Spleen (tissue), 11 donors: ENCODE measurements around the gene LRRC75A. TPM values are rescaled to one million over a fixed set of nuclear protein-coding genes. Genes with fewer than 3 reads are reported as not detected.

Experiments used
- DNase-seq: peaks from one replicate; pipeline ENCODE4 v3.0.0-alpha.2; 2020
- H3K27ac ChIP-seq, 8 donors: fragments of 200-600 bp; sonication (generic) in 7 of 8; 1 replicate in 4 of 8; 2 replicates in 4 of 8; pipeline versions ENCODE4 v1.5.0 to v1.8.0; 2016 to 2021; ENCODE audit warnings: inconsistent platforms in 4 of 8, mild to moderate bottlenecking in 4 of 8, moderate library complexity in 1 of 8
- H3K27me3 ChIP-seq, 7 donors: fragments of 200-600 bp; sonication (generic) in 6 of 7; replicated peaks in 1 of 7; 1 replicate in 4 of 7; 2 replicates in 3 of 7; pipeline versions ENCODE4 v1.5.0 to v1.8.0; 2016 to 2021; ENCODE audit warnings: inconsistent platforms in 3 of 7, mild to moderate bottlenecking in 1 of 7
- H3K36me3 ChIP-seq, 6 donors: fragments of 200-600 bp; sonication (generic) in 5 of 6; 1 replicate in 4 of 6; 2 replicates in 2 of 6; pipeline versions ENCODE4 v1.5.0 to v1.8.0; 2016 to 2021; ENCODE audit warnings: inconsistent platforms in 2 of 6
- H3K4me1 ChIP-seq, 6 donors: fragments of 200-600 bp; sonication (generic) in 5 of 6; 1 replicate in 3 of 6; 2 replicates in 3 of 6; pipeline versions ENCODE4 v1.5.0 to v1.8.0; 2016 to 2021; ENCODE audit warnings: inconsistent platforms in 3 of 6
- H3K4me3 ChIP-seq, 8 donors: fragments of 200-600 bp; sonication (generic) in 7 of 8; 1 replicate in 4 of 8; 2 replicates in 4 of 8; pipeline versions ENCODE4 v1.5.0 to v1.8.0; 2016 to 2021; ENCODE audit warnings: inconsistent platforms in 4 of 8, mild to moderate bottlenecking in 4 of 8, moderate library complexity in 2 of 8
- H3K9me3 ChIP-seq, 8 donors: fragments of 200-600 bp; sonication (generic) in 7 of 8; 1 replicate in 4 of 8; 2 replicates in 4 of 8; pipeline versions ENCODE4 v1.5.0 to v1.8.0; 2016 to 2021; ENCODE audit warnings: inconsistent platforms in 4 of 8
- CTCF ChIP-seq, 11 experiments: fragments of 200-600 bp in 7 of 11; fragments of 450-650 bp in 4 of 11; sonication (generic) in 4 of 11; IDR thresholded peaks in 8 of 11; conservative IDR thresholded peaks in 3 of 11; 1 replicate in 7 of 11; 2 replicates in 4 of 11; pipeline versions ENCODE4 v1.4.0 to v1.8.0; 2016 to 2021; ENCODE audit warnings: antibody characterized with exemption in 11 of 11, inconsistent platforms in 4 of 11, mild to moderate bottlenecking in 1 of 11
- POLR2A ChIP-seq, 3 donors: fragments of 450-650 bp; IDR thresholded peaks; one replicate each; pipeline ENCODE4 v1.5.1; 2017; ENCODE audit warnings: antibody characterized with exemption in 3 of 3, mild to moderate bottlenecking in 1 of 3
- POLR2AphosphoS5 ChIP-seq, 3 donors: sonication (generic); formaldehyde crosslinking; IDR thresholded peaks; one replicate each; pipeline ENCODE4 v1.5.1; 2017; ENCODE audit warnings: antibody characterized with exemption in 3 of 3
- WGBS, 5 donors: extraction: QIAGEN DNeasy Blood & Tissue Kit in 3 of 5; methylation state at CpG; one replicate each; pipeline versions ENCODE4 v1.1.5 to v1.1.7; 2013 to 2018; 5-methylcytosine and 5-hydroxymethylcytosine counted together
- intact Hi-C: fragments of 100-400 bp; cut with DNase I; formaldehyde crosslinking; loops from one replicate; pipeline ENCODE4 v1.15.0; 2023; ENCODE audit warnings: low total_unique reads
- polyA plus RNA-seq, 3 donors: library from polyadenylated mRNA; stranded (reverse); fragments of 200-250 nt; gene quantifications; one replicate each; pipeline ENCODE4 v1.2.1, GENCODE V29; 2013
- total RNA-seq, 7 donors: library from RNA; depleted of rRNA in 3 of 7; stranded (reverse); fragments of >200 nt in 3 of 7; fragmentation: NEBNext Ultra II Directional in 4 of 7; extraction: Animal tissue kit (Norgen Biotek cat#: 25700) in 4 of 7; gene quantifications; one replicate each; pipeline versions ENCODE4 v1.1.0 to v1.2.1, GENCODE V29; 2016 to 2021
- donor health status: healthy with polysubstance abuse.
- donor health status: DM: no; HTN: no; CAD: no; lungs with moderate emphysema.
- donor health status: DM: no; HTN: no; CAD: no.
- donor health status: Bipolar disorder and iron deficiency.
- donor health status: healthy.
- donor health status: DM: no; HTN: no; CAD: no.
- donor health status: DM: yes; HTN: yes; CAD: no.

LRRC75A gene
- total and polyA plus RNA-seq, 10 donors: 4.2 to 26.4 (median 19.3) TPM

DNA sequence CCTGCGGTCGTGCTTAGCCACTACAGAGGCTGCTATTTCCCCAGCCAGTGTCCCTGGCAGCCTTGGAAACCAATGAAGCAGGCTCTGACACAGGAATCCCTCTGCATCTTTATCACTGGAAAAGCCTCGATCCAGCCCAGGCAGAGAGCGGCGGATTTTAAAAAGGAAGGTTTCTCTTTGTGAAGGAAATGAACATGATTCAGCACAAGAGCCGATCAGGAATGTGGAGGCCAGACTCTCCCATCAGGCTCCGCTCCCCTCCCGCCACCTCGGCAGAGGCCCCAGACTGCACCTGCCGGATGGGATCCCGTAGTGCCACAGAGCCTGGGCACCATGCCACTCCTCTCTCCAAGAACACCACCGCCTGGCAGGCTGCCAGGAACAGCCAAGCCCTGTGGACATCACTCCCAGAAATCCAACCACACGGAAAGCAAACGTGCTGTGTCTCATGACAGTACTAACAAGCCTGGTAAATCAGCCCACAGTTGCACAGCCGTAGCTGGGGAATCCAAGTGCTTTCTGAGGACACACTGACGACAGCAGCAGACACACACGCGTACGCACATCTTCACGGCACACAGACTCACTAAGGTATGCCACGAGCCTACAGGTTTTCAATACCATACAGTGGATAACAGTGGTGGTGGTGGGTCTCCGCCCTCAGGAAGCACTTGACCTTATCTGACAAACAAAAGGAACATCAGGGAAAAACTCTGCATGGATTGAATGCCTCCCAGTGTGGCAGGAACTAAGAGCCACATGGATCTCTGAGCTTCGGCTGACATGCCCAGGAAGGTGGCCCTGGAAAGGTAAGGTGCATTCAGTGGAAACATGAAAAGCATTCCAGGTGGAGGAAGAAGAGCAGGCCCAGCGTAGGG lies 5.4 kb downstream of the LRRC75A start:
- no peaks in the 10 kb centered on the region for H3K9me3 ChIP-seq
- peaks cover 0 to 7% (median 0%) of the 10 kb centered on the region in 6 donors for H3K36me3 ChIP-seq
- TF ChIP-seq POLR2AphosphoS5 (IDR thresholded peaks at IDR 0.05) (peak; percentile 64 to 75 (median 74)), POLR2A (IDR thresholded peaks at IDR 0.05) (no peak)
- WGBS, 5 donors: 42 to 71% (median 62%) methylated on average over 23 to 24 of the region's 24 CpGs
- peaks cover 28 to 96% (median 71%) of the 10 kb centered on the region in 6 donors for H3K4me1 ChIP-seq
- peaks cover 0 to 8% (median 0%) of the 10 kb centered on the region in 7 donors for H3K27me3 ChIP-seq
- H3K27ac ChIP-seq: peak overlapping the region; percentile 27 to 82 (median 77)
- H3K4me3 ChIP-seq: peak overlapping the region in 1 of 8 donors; percentile 26
- intact Hi-C loops: no loop called here
- no peak for DNase-seq

GRCh38 chr17:16484445-16485175 lies 7.4 kb downstream of the LRRC75A start:
- Histone ChIP-seq H3K9me3 (no peaks in the 10 kb centered on the region), H3K4me1 (peaks cover 17 to 86% (median 55%) of the 10 kb centered on the region in 6 donors), H3K27ac (peak overlapping the region; percentile 3 to 82 (median 76)), H3K36me3 (peaks cover 0 to 7% (median 0%) of the 10 kb centered on the region in 6 donors), H3K4me3 (peak overlapping the region in 1 of 8 donors; percentile 11), H3K27me3 (no peaks in the 10 kb centered on the region)
- 60 to 81% (median 69%) methylated on average over 19 of the region's 19 CpGs for WGBS, 5 donors
- DNase-seq: peak; percentile 49
- TF ChIP-seq CTCF (IDR thresholded peaks at IDR 0.05 in 8 of 11, conservative IDR thresholded peaks at IDR 0.05 in 3 of 11) (no peak), POLR2A (IDR thresholded peaks at IDR 0.05) (no peak), POLR2AphosphoS5 (IDR thresholded peaks at IDR 0.05) (no peak)
- intact Hi-C loops: no loop called here

- WGBS, 5 donors: 83 to 100% (median 86%) methylated on average over 5 to 8 of the region's 8 CpGs
- intact Hi-C loops: no loop called here
- TF ChIP-seq POLR2AphosphoS5 (IDR thresholded peaks at IDR 0.05) (no peak), POLR2A (IDR thresholded peaks at IDR 0.05) (no peak), CTCF (IDR thresholded peaks at IDR 0.05 in 8 of 11, conservative IDR thresholded peaks at IDR 0.05 in 3 of 11) (no peak)
- peaks cover 0 to 7% (median 0%) of the 10 kb centered on the region in 6 donors for H3K36me3 ChIP-seq
- peaks cover 14 to 79% (median 41%) of the 10 kb centered on the region in 6 donors for H3K4me1 ChIP-seq
- H3K9me3 ChIP-seq: no peaks in the 10 kb centered on the region
- H3K27me3 ChIP-seq: no peaks in the 10 kb centered on the region
- DNase-seq: no peak
- H3K27ac ChIP-seq: peak overlapping the region in 2 of 8 donors; percentile 7 to 31
- H3K4me3 ChIP-seq: no peak overlapping the region
Observed at GRCh38 chr17:16483021-16483645, 8.9 kb downstream of the LRRC75A start.

GRCh38 chr17:16482253-16482652 lies 9.7 kb downstream of the LRRC75A start:
- Histone ChIP-seq H3K36me3 (peaks cover 0 to 7% (median 0%) of the 10 kb centered on the region in 6 donors), H3K9me3 (no peaks in the 10 kb centered on the region), H3K27me3 (no peaks in the 10 kb centered on the region), H3K27ac (peak overlapping the region in 3 of 8 donors; percentile 7 to 31 (median 20)), H3K4me1 (peaks cover 8 to 79% (median 37%) of the 10 kb centered on the region in 6 donors), H3K4me3 (no peak overlapping the region)
- TF ChIP-seq POLR2AphosphoS5 (IDR thresholded peaks at IDR 0.05) (no peak), POLR2A (IDR thresholded peaks at IDR 0.05) (no peak), CTCF (IDR thresholded peaks at IDR 0.05 in 8 of 11, conservative IDR thresholded peaks at IDR 0.05 in 3 of 11) (no peak)
- 85 to 100% (median 89%) methylated on average over 3 to 8 of the region's 8 CpGs for WGBS, 5 donors
- DNase-seq: no peak
- intact Hi-C loops: no loop called here
